ENCODE data around the gene CCDC38.
"Not testable (repeated sequence)": the region's sequence is repeated elsewhere in the genome, so short reads cannot be mapped to it uniquely, and the experiment has no call there.

Gene CCDC38

GRCh38 chr12:95881331-95881955 lies 61.0 kb downstream of the CCDC38 start:
- no peak for DNase-seq

- no peak for DNase-seq
These were observed 61.5 kb downstream of the CCDC38 start for GRCh38 chr12:95880895-95881294.

GRCh38 chr12:95877622-95878021 lies 64.8 kb downstream of the CCDC38 start:
- no peak for DNase-seq

GRCh38 chr12:95874452-95874851 lies 68.0 kb downstream of the CCDC38 start:
- no peak for DNase-seq

- DNase-seq = no peak
These were observed 71.5 kb downstream of the CCDC38 start for GRCh38 chr12:95870897-95871296.

- DNase-seq = no peak
These were observed 79.1 kb downstream of the CCDC38 start for GRCh38 chr12:95863337-95863736.

GRCh38 chr12:95862038-95862437 lies 80.4 kb downstream of the CCDC38 start:
- DNase-seq = no peak

- no peak for DNase-seq
These were observed 82.2 kb downstream of the CCDC38 start for GRCh38 chr12:95859947-95860850.

GRCh38 chr12:95859344-95859816 lies 83.0 kb downstream of the CCDC38 start:
- DNase-seq = no peak

- peak; percentile 93 for DNase-seq
These were observed 83.7 kb downstream of the CCDC38 start, which contains the start of gene SNRPF for GRCh38 chr12:95858451-95859343. SNRPF (plus strand) TSS chr12:95858952; CDS start chr12:95859074, 122 bp downstream.

- DNase-seq = no peak
These were observed 84.6 kb downstream of the CCDC38 start for GRCh38 chr12:95857799-95858198.

GRCh38 chr12:95857156-95857555 lies 85.3 kb downstream of the CCDC38 start:
- DNase-seq = no peak

- DNase-seq = no peak
These were observed 90.3 kb downstream of the CCDC38 start for GRCh38 chr12:95852133-95852532.

GRCh38 chr12:95851606-95852005 lies 90.8 kb downstream of the CCDC38 start:
- no peak for DNase-seq

GRCh38 chr12:95848575-95849388 lies 93.6 kb downstream of the CCDC38 start:
- no peak for DNase-seq

GRCh38 chr12:95842426-95842825 lies 100.0 kb downstream of the CCDC38 start:
- DNase-seq = not testable (repeated sequence)

GRCh38 chr12:95838125-95838524 lies 104.3 kb downstream of the CCDC38 start:
- DNase-seq = no peak

GRCh38 chr12:95837240-95838038 lies 105.0 kb downstream of the CCDC38 start:
- no peak for DNase-seq

- DNase-seq = no peak
These were observed 105.7 kb downstream of the CCDC38 start for GRCh38 chr12:95836630-95837239.

GRCh38 chr12:95836185-95836609 lies 106.2 kb downstream of the CCDC38 start:
- DNase-seq = no peak

- no peak for DNase-seq
These were observed 107.8 kb downstream of the CCDC38 start for GRCh38 chr12:95834572-95834971.

Data from effector CD4-positive, alpha-beta T cell (primary cell).